NT2/D1 (cell line): ENCODE results near the gene RALB.

Experiments
- SUZ12 ChIP-seq: IDR thresholded peaks from 2 replicates; pipeline ENCODE4 v1.6.1; 2011; ENCODE audit not compliant: insufficient read length, insufficient read depth; ENCODE audit errors: extremely low read depth
- YY1 ChIP-seq: IDR thresholded peaks from 2 replicates; pipeline ENCODE4 v1.6.1; 2011; ENCODE audit not compliant: insufficient read length, insufficient read depth
- ZNF274 ChIP-seq: IDR thresholded peaks from 2 replicates; pipeline ENCODE4 v1.6.1; 2011; ENCODE audit warnings: mild to moderate bottlenecking, low read depth, low read length

DNA sequence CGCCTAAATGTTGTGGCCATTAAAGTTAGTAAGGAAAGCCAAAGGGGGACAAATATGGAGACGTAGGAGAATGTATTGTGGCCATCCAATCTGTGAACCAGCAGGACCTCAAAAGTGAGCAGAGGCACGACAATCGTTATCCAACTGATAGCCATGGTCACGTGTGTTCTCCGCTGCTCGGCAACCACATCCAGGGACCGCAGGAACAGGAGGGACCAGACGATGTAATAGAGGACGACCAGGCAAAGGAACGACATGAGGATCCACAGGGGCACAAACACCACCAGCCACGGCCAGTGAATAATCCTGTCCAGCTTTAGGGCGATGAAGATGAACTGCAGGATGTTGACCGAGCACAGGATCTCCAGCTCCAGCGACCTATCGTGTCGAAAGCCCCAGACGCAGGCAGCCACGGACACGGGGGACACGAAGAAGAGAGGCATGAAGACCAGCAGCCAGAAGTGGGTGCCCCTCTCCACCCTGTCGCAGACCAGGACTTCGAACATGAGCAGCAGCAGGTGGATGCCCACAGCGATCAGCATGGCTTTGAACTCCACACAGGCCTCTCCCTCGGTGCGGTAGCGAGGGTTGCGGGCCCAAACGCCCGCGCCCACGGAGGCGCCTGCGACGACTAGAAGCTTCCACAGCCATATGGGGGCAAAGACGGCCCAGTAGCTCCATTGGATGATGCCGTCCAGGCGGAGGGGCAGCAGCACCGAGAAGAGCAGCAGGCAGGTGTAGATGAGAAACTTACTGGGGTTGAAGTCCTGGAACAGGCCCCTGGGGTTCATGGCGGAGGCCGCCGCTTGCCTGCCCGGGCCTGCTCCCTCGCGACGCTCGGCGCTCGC is 30.2 kb upstream of the RALB start:
- no peak for TF ChIP-seq YY1
- no peak for TF ChIP-seq SUZ12
- no peak for TF ChIP-seq ZNF274
